ENCODE data around the gene VWA3A. TPM values are rescaled to one million over a fixed set of nuclear protein-coding genes. Genes with fewer than 3 reads are reported as not detected.
"Not testable (repeated sequence)": the region's sequence is repeated elsewhere in the genome, so short reads cannot be mapped to it uniquely, and the experiment has no call there.

Gene VWA3A
- total RNA-seq, 1 donor = 0.36 TPM

GRCh38 chr16:22123146-22123545 is 30.8 kb downstream of the VWA3A start:
- Histone ChIP-seq H3K36me3 (ENCODE audit: insufficient read depth, low read length) (no peaks in the 10 kb centered on the region), H3K4me3 (ENCODE audit: insufficient read depth, low read length) (no peak overlapping the region), H3K4me1 (ENCODE audit: insufficient read depth, low read length) (peaks cover 5% of the 10 kb centered on the region), H4K20me1 (ENCODE audit: insufficient read depth, low read length) (no peaks in the 10 kb centered on the region), H3K9me3 (ENCODE audit: low read depth, low read length) (no peaks in the 10 kb centered on the region), H3K27ac (ENCODE audit: low read depth, low read length) (no peak overlapping the region), H3K27me3 (ENCODE audit: insufficient read depth, low read length) (no peaks in the 10 kb centered on the region), H2AFZ (ENCODE audit: low read length) (no peak overlapping the region), H3K4me2 (ENCODE audit: insufficient read depth, low read length) (no peak overlapping the region), H3K79me2 (ENCODE audit: insufficient read depth, low read length) (no peaks in the 10 kb centered on the region)
- no peak for TF ChIP-seq CTCF (IDR thresholded peaks at IDR 0.05; ENCODE audit: extremely low read depth, low read depth, low read length)
- no peak for DNase-seq (ENCODE audit: insufficient read length, low spot score, missing footprints)

GRCh38 chr16:22123759-22124490 is 31.6 kb downstream of the VWA3A start:
- Histone ChIP-seq H3K4me1 (ENCODE audit: insufficient read depth, low read length) (peaks cover 5% of the 10 kb centered on the region), H3K4me3 (ENCODE audit: insufficient read depth, low read length) (no peak overlapping the region), H3K36me3 (ENCODE audit: insufficient read depth, low read length) (no peaks in the 10 kb centered on the region), H2AFZ (ENCODE audit: low read length) (no peak overlapping the region), H3K27me3 (ENCODE audit: insufficient read depth, low read length) (no peaks in the 10 kb centered on the region), H3K9me3 (ENCODE audit: low read depth, low read length) (no peaks in the 10 kb centered on the region), H3K27ac (ENCODE audit: low read depth, low read length) (no peak overlapping the region), H3K4me2 (ENCODE audit: insufficient read depth, low read length) (no peak overlapping the region), H3K79me2 (ENCODE audit: insufficient read depth, low read length) (no peaks in the 10 kb centered on the region), H4K20me1 (ENCODE audit: insufficient read depth, low read length) (no peaks in the 10 kb centered on the region)
- DNase-seq (ENCODE audit: insufficient read length, low spot score, missing footprints) = no peak
- no peak for TF ChIP-seq CTCF (IDR thresholded peaks at IDR 0.05; ENCODE audit: extremely low read depth, low read depth, low read length)

GRCh38 chr16:22124583-22125284 is 32.4 kb downstream of the VWA3A start:
- H3K4me2 ChIP-seq (ENCODE audit: insufficient read depth, low read length) = no peak overlapping the region
- no peaks in the 10 kb centered on the region for H3K9me3 ChIP-seq (ENCODE audit: low read depth, low read length)
- no peaks in the 10 kb centered on the region for H3K27me3 ChIP-seq (ENCODE audit: insufficient read depth, low read length)
- DNase-seq (ENCODE audit: insufficient read length, low spot score, missing footprints) = no peak
- H3K36me3 ChIP-seq (ENCODE audit: insufficient read depth, low read length) = no peaks in the 10 kb centered on the region
- peaks cover 5% of the 10 kb centered on the region for H3K4me1 ChIP-seq (ENCODE audit: insufficient read depth, low read length)
- no peak overlapping the region for H2AFZ ChIP-seq (ENCODE audit: low read length)
- H3K27ac ChIP-seq (ENCODE audit: low read depth, low read length) = no peak overlapping the region
- H3K4me3 ChIP-seq (ENCODE audit: insufficient read depth, low read length) = no peak overlapping the region
- no peaks in the 10 kb centered on the region for H4K20me1 ChIP-seq (ENCODE audit: insufficient read depth, low read length)
- no peak for TF ChIP-seq CTCF (IDR thresholded peaks at IDR 0.05; ENCODE audit: extremely low read depth, low read depth, low read length)
- H3K79me2 ChIP-seq (ENCODE audit: insufficient read depth, low read length) = no peaks in the 10 kb centered on the region

GRCh38 chr16:22126037-22126558 is 33.8 kb downstream of the VWA3A start:
- Histone ChIP-seq H3K27me3 (ENCODE audit: insufficient read depth, low read length) (no peaks in the 10 kb centered on the region), H2AFZ (ENCODE audit: low read length) (peak overlapping the region; percentile 51), H3K36me3 (ENCODE audit: insufficient read depth, low read length) (no peaks in the 10 kb centered on the region), H3K79me2 (ENCODE audit: insufficient read depth, low read length) (no peaks in the 10 kb centered on the region), H3K27ac (ENCODE audit: low read depth, low read length) (no peak overlapping the region), H3K4me1 (ENCODE audit: insufficient read depth, low read length) (peaks cover 5% of the 10 kb centered on the region), H3K9me3 (ENCODE audit: low read depth, low read length) (no peaks in the 10 kb centered on the region), H3K4me3 (ENCODE audit: insufficient read depth, low read length) (peak overlapping the region; percentile 38), H4K20me1 (ENCODE audit: insufficient read depth, low read length) (no peaks in the 10 kb centered on the region), H3K4me2 (ENCODE audit: insufficient read depth, low read length) (peak overlapping the region; percentile 54)
- TF ChIP-seq CTCF (IDR thresholded peaks at IDR 0.05; ENCODE audit: extremely low read depth, low read depth, low read length) = no peak
- DNase-seq (ENCODE audit: insufficient read length, low spot score, missing footprints) = peak; percentile 88

GRCh38 chr16:22128537-22128936 is 36.2 kb downstream of the VWA3A start:
- H3K9me3 ChIP-seq (ENCODE audit: low read depth, low read length); H3K36me3 ChIP-seq (ENCODE audit: insufficient read depth, low read length); H4K20me1 ChIP-seq (ENCODE audit: insufficient read depth, low read length); H3K27ac ChIP-seq (ENCODE audit: low read depth, low read length); H3K4me2 ChIP-seq (ENCODE audit: insufficient read depth, low read length); H3K4me3 ChIP-seq (ENCODE audit: insufficient read depth, low read length); H3K27me3 ChIP-seq (ENCODE audit: insufficient read depth, low read length); H3K4me1 ChIP-seq (ENCODE audit: insufficient read depth, low read length); H2AFZ ChIP-seq (ENCODE audit: low read length); DNase-seq (ENCODE audit: insufficient read length, low spot score, missing footprints); H3K79me2 ChIP-seq (ENCODE audit: insufficient read depth, low read length): not testable (repeated sequence)

Data from osteoblast (primary cell).